Mesenchymal stem cell (in vitro differentiated cells and primary cell): ENCODE data around the gene CBX4.

ENCODE experiments used
- DNase-seq: peaks from one replicate; pipeline ENCODE4 v3.0.0-alpha.2; 2013
- H2AFZ ChIP-seq: one replicate; pipeline ENCODE4 v1.6.1; 2013; ENCODE audit warnings: low read depth, mild to moderate bottlenecking, control low read depth, inconsistent platforms, low read length, moderate library complexity
- H2AK5ac ChIP-seq: 2 replicates; pipeline ENCODE4 v1.6.1; 2013; ENCODE audit warnings: low read length, moderate library complexity, mild to moderate bottlenecking, inconsistent platforms; ENCODE audit not compliant: severe bottlenecking
- H2BK120ac ChIP-seq: one replicate; pipeline ENCODE4 v1.6.1; 2013; ENCODE audit warnings: low read depth, mild to moderate bottlenecking, inconsistent platforms, low read length, moderate library complexity
- H2BK12ac ChIP-seq, 2 experiments: one replicate each; pipeline ENCODE4 v1.6.1; 2013; ENCODE audit warnings: inconsistent platforms in 2 of 2, low read length in 2 of 2, mild to moderate bottlenecking in 2 of 2, moderate library complexity in 2 of 2, control low read depth in 1 of 2
- H2BK15ac ChIP-seq: one replicate; pipeline ENCODE4 v1.6.1; 2013; ENCODE audit warnings: mild to moderate bottlenecking, low read depth, inconsistent platforms; ENCODE audit not compliant: poor library complexity, severe bottlenecking
- H2BK5ac ChIP-seq: 2 replicates; pipeline ENCODE4 v1.6.1; 2013; ENCODE audit warnings: low read depth, mild to moderate bottlenecking, low read length, control low read depth, inconsistent platforms; ENCODE audit not compliant: poor library complexity, severe bottlenecking
- H3K14ac ChIP-seq, 2 experiments: one replicate each; pipeline ENCODE4 v1.6.1; 2013; ENCODE audit warnings: inconsistent platforms in 2 of 2, low read length in 2 of 2, control low read depth in 1 of 2, mild to moderate bottlenecking in 1 of 2, moderate library complexity in 1 of 2
- H3K18ac ChIP-seq, 2 experiments: one replicate each; pipeline ENCODE4 v1.6.1; 2013; ENCODE audit warnings: inconsistent platforms in 2 of 2, low read length in 2 of 2, control low read depth in 1 of 2, low read depth in 1 of 2, mild to moderate bottlenecking in 1 of 2
- H3K23ac ChIP-seq, 2 experiments: one replicate each; pipeline ENCODE4 v1.6.1; 2013; ENCODE audit warnings: inconsistent platforms in 2 of 2, low read length in 2 of 2, mild to moderate bottlenecking in 2 of 2, moderate library complexity in 2 of 2, control low read depth in 1 of 2
- H3K27ac ChIP-seq: 2 replicates; pipeline ENCODE4 v1.5.1; 2013; ENCODE audit warnings: mild to moderate bottlenecking, moderate library complexity, low read length, control low read depth, inconsistent platforms; ENCODE audit not compliant: poor library complexity, severe bottlenecking
- H3K27me3 ChIP-seq, 2 experiments: 2 replicates each; pipeline versions ENCODE4 v1.6.1 to v1.7.0; 2013; ENCODE audit warnings: low read length in 2 of 2, mild to moderate bottlenecking in 2 of 2, moderate library complexity in 2 of 2, control low read depth in 1 of 2, inconsistent platforms in 1 of 2; ENCODE audit not compliant: control insufficient read depth in 1 of 2, insufficient read depth in 1 of 2
- H3K36me3 ChIP-seq, 2 experiments: 2 replicates each; pipeline versions ENCODE4 v1.6.1 to v1.7.0; 2013; ENCODE audit warnings: low read length in 2 of 2, control low read depth in 1 of 2, inconsistent platforms in 1 of 2, low read depth in 1 of 2, mild to moderate bottlenecking in 1 of 2; ENCODE audit not compliant: insufficient read depth in 2 of 2, control insufficient read depth in 1 of 2
- H3K4ac ChIP-seq, 2 experiments: one replicate each; pipeline ENCODE4 v1.6.1; 2013; ENCODE audit warnings: inconsistent platforms in 2 of 2, low read length in 2 of 2, mild to moderate bottlenecking in 2 of 2, moderate library complexity in 2 of 2, control low read depth in 1 of 2, low read depth in 1 of 2
- H3K4me1 ChIP-seq: 2 replicates; pipeline ENCODE4 v1.6.1; 2013; ENCODE audit warnings: low read depth, low read length, control low read depth; ENCODE audit not compliant: control insufficient read depth, insufficient read depth
- H3K4me2 ChIP-seq: 2 replicates; pipeline ENCODE4 v1.6.1; 2013; ENCODE audit warnings: low read length, mild to moderate bottlenecking, inconsistent platforms; ENCODE audit not compliant: poor library complexity, severe bottlenecking
- H3K4me3 ChIP-seq, 2 experiments: 2 replicates each; pipeline versions ENCODE4 v1.5.1 to v1.7.0; 2013; ENCODE audit warnings: low read length in 2 of 2, mild to moderate bottlenecking in 2 of 2, control low read depth in 1 of 2, low read depth in 1 of 2; ENCODE audit not compliant: insufficient read depth in 1 of 2
- H3K79me1 ChIP-seq: replicated peaks from 2 replicates; pipeline ENCODE4 v1.6.1; 2013; ENCODE audit warnings: mild to moderate bottlenecking, control low read depth, low read length, inconsistent platforms; ENCODE audit not compliant: poor library complexity, severe bottlenecking
- H3K9ac ChIP-seq: 2 replicates; pipeline ENCODE4 v1.7.0; 2013; ENCODE audit warnings: mild to moderate bottlenecking, low read length, moderate library complexity
- H3K9me3 ChIP-seq: 2 replicates; pipeline ENCODE4 v1.7.0; 2013; ENCODE audit warnings: mild to moderate bottlenecking, low read length; ENCODE audit not compliant: control insufficient read depth
- H4K8ac ChIP-seq: one replicate; pipeline ENCODE4 v1.6.1; 2013; ENCODE audit warnings: inconsistent platforms, mild to moderate bottlenecking, low read length, moderate library complexity
- H4K91ac ChIP-seq: one replicate; pipeline ENCODE4 v1.6.1; 2013; ENCODE audit warnings: mild to moderate bottlenecking, low read length, inconsistent platforms
- WGBS: methylation state at CpG from one replicate; pipeline ENCODE4 v1.1.7; 2013; ENCODE audit warnings: mixed read lengths; 5-methylcytosine and 5-hydroxymethylcytosine counted together

The CBX4 gene

GRCh38 chr17:79862771-79863440 lies 23.7 kb upstream of the CBX4 start:
- H3K36me3 ChIP-seq: no peaks in the 10 kb centered on the region
- no peak overlapping the region for H3K14ac ChIP-seq
- H3K23ac ChIP-seq: no peak overlapping the region
- no peaks in the 10 kb centered on the region for H3K9me3 ChIP-seq
- no peak overlapping the region for H3K18ac ChIP-seq
- no peak overlapping the region for H4K91ac ChIP-seq
- no peak overlapping the region for H2BK120ac ChIP-seq
- no peak overlapping the region for H4K8ac ChIP-seq
- 88% methylated on average over 13 of the region's 13 CpGs for WGBS
- H2AK5ac ChIP-seq: no peak overlapping the region
- H3K4me3 ChIP-seq: no peak overlapping the region
- H3K4me1 ChIP-seq: peaks cover 16% of the 10 kb centered on the region
- H3K9ac ChIP-seq: no peak overlapping the region
- no peak overlapping the region for H2BK5ac ChIP-seq
- H3K79me1 ChIP-seq: no peaks in the 10 kb centered on the region
- H3K4me2 ChIP-seq: no peak overlapping the region
- H3K27me3 ChIP-seq: peaks cover 29 to 67% of the 10 kb centered on the region in 2 experiments
- H2AFZ ChIP-seq: no peak overlapping the region
- no peak overlapping the region for H3K27ac ChIP-seq
- no peak overlapping the region for H3K4ac ChIP-seq
- no peak overlapping the region for H2BK15ac ChIP-seq
- H2BK12ac ChIP-seq: no peak overlapping the region
- no peak for DNase-seq

DNA sequence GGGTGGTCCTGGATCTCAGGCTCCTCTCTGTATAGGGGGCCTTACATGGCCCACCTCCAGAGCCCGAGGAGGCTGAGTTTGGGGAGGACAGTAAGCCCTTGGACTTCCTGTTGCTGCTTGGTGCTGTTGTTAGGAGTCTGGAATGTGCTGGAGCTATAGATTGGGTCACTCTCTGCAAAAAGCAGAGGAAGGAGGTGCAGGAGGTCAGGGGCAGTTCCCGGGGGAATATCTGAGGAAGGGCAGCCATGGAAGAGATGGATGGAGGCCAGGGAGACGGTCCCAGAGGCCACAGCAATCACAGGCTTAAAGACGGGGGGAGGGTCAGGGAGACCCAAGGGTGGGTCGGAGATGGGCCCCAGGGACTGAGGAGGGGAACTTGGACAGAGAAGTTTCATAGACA lies 23.0 kb upstream of the CBX4 start:
- DNase-seq: no peak
- no peaks in the 10 kb centered on the region for H3K9me3 ChIP-seq
- H3K14ac ChIP-seq: no peak overlapping the region
- no peaks in the 10 kb centered on the region for H3K79me1 ChIP-seq
- no peak overlapping the region for H3K4me2 ChIP-seq
- no peak overlapping the region for H2BK5ac ChIP-seq
- H4K8ac ChIP-seq: no peak overlapping the region
- no peak overlapping the region for H3K23ac ChIP-seq
- peaks cover 16% of the 10 kb centered on the region for H3K4me1 ChIP-seq
- no peak overlapping the region for H3K9ac ChIP-seq
- no peak overlapping the region for H3K27ac ChIP-seq
- no peak overlapping the region for H2BK15ac ChIP-seq
- 50% methylated on average over 4 of the region's 5 CpGs for WGBS
- no peak overlapping the region for H2BK120ac ChIP-seq
- no peak overlapping the region for H2AFZ ChIP-seq
- no peak overlapping the region for H3K18ac ChIP-seq
- peaks cover 29 to 68% of the 10 kb centered on the region in 2 experiments for H3K27me3 ChIP-seq
- H4K91ac ChIP-seq: no peak overlapping the region
- H3K36me3 ChIP-seq: no peaks in the 10 kb centered on the region
- no peak overlapping the region for H2BK12ac ChIP-seq
- H3K4me3 ChIP-seq: no peak overlapping the region
- H3K4ac ChIP-seq: no peak overlapping the region
- no peak overlapping the region for H2AK5ac ChIP-seq

- H3K23ac ChIP-seq: no peak overlapping the region
- H2AK5ac ChIP-seq: no peak overlapping the region
- H4K8ac ChIP-seq: no peak overlapping the region
- H3K4me1 ChIP-seq: peaks cover 13% of the 10 kb centered on the region
- no peaks in the 10 kb centered on the region for H3K79me1 ChIP-seq
- no peak overlapping the region for H3K14ac ChIP-seq
- no peak overlapping the region for H2AFZ ChIP-seq
- H2BK15ac ChIP-seq: no peak overlapping the region
- H3K27ac ChIP-seq: no peak overlapping the region
- no peak overlapping the region for H2BK5ac ChIP-seq
- H3K27me3 ChIP-seq: peaks cover 29 to 74% of the 10 kb centered on the region in 2 experiments
- no peak for DNase-seq
- H3K9me3 ChIP-seq: no peaks in the 10 kb centered on the region
- no peak overlapping the region for H2BK120ac ChIP-seq
- H4K91ac ChIP-seq: no peak overlapping the region
- H3K4me3 ChIP-seq: no peak overlapping the region
- H3K18ac ChIP-seq: no peak overlapping the region
- H3K4ac ChIP-seq: no peak overlapping the region
- H2BK12ac ChIP-seq: no peak overlapping the region
- no peaks in the 10 kb centered on the region for H3K36me3 ChIP-seq
- no peak overlapping the region for H3K9ac ChIP-seq
- H3K4me2 ChIP-seq: no peak overlapping the region
- 81% methylated on average over 26 of the region's 26 CpGs for WGBS
These were observed 22.4 kb upstream of the CBX4 start for GRCh38 chr17:79861413-79862216.
